Peyer's patch (tissue), 4 donors: ENCODE data around the gene LEKR1. TPM values are rescaled to one million over a fixed set of nuclear protein-coding genes. Genes with fewer than 3 reads are reported as not detected.
"Not testable (repeated sequence)": the region's sequence is repeated elsewhere in the genome, so short reads cannot be mapped to it uniquely, and the experiment has no call there.

Experiments
- DNase-seq, 3 donors: peaks; one replicate each; pipeline ENCODE4 v3.0.0-alpha.2; 2017 to 2019
- H3K27ac ChIP-seq, 4 donors: fragments of 200-600 bp; sonication (generic); one replicate each; pipeline ENCODE4 v1.5.1; 2016 to 2019
- H3K27me3 ChIP-seq, 2 donors: fragments of 200-600 bp; sonication (generic); one replicate each; pipeline ENCODE4 v1.5.1; 2019
- H3K36me3 ChIP-seq, 3 donors: fragments of 200-600 bp; sonication (generic); one replicate each; pipeline ENCODE4 v1.5.1; 2016 to 2019
- H3K4me1 ChIP-seq, 4 donors: fragments of 200-600 bp; sonication (generic); one replicate each; pipeline ENCODE4 v1.5.1; 2016 to 2019
- H3K4me3 ChIP-seq, 4 donors: fragments of 200-600 bp; sonication (generic); 1 replicate in 3 of 4; 2 replicates in 1 of 4; pipeline ENCODE4 v1.5.1; 2016 to 2019; ENCODE audit warnings: mild to moderate bottlenecking in 1 of 4
- H3K9me3 ChIP-seq, 4 donors: fragments of 200-600 bp; sonication (generic); one replicate each; pipeline ENCODE4 v1.5.1; 2016 to 2019; ENCODE audit warnings: mild to moderate bottlenecking in 1 of 4
- CTCF ChIP-seq, 6 experiments: fragments of 450-650 bp in 4 of 6; fragments of 200-600 bp in 2 of 6; sonication (generic) in 1 of 6; IDR thresholded peaks; one replicate each; pipeline ENCODE4 v1.5.1; 2017 to 2019; ENCODE audit warnings: antibody characterized with exemption in 6 of 6, mild to moderate bottlenecking in 3 of 6, moderate library complexity in 1 of 6
- POLR2A ChIP-seq, 2 donors: fragments of 450-650 bp; IDR thresholded peaks; one replicate each; pipeline ENCODE4 v1.5.1; 2017; ENCODE audit warnings: antibody characterized with exemption in 2 of 2, mild to moderate bottlenecking in 2 of 2, moderate library complexity in 2 of 2
- total RNA-seq, 4 donors: library from RNA; depleted of rRNA; stranded (reverse); fragments of >200 nt; gene quantifications; one replicate each; pipeline ENCODE4 v1.1.0, GENCODE V29; 2016

The LEKR1 gene
- total RNA-seq, 4 donors from 2014 or later = 0.85 to 9.1 (median 0.94) TPM; not detected in 1

GRCh38 chr3:156963096-156963495 lies 136.9 kb downstream of the LEKR1 start:
- no peak for DNase-seq
- H3K4me3 ChIP-seq = no peak overlapping the region
- no peaks in the 10 kb centered on the region for H3K9me3 ChIP-seq
- TF ChIP-seq CTCF (IDR thresholded peaks at IDR 0.05) (no peak), POLR2A (IDR thresholded peaks at IDR 0.05) (no peak)
- no peak overlapping the region for H3K27ac ChIP-seq
- H3K27me3 ChIP-seq = no peaks in the 10 kb centered on the region
- no peaks in the 10 kb centered on the region for H3K36me3 ChIP-seq
- H3K4me1 ChIP-seq = no peaks in the 10 kb centered on the region

GRCh38 chr3:156964577-156964976 lies 138.4 kb downstream of the LEKR1 start:
- H3K4me1 ChIP-seq = no peaks in the 10 kb centered on the region
- H3K27me3 ChIP-seq = no peaks in the 10 kb centered on the region
- no peaks in the 10 kb centered on the region for H3K36me3 ChIP-seq
- no peak overlapping the region for H3K27ac ChIP-seq
- DNase-seq = no peak
- TF ChIP-seq POLR2A (IDR thresholded peaks at IDR 0.05) (no peak), CTCF (IDR thresholded peaks at IDR 0.05) (no peak)
- H3K4me3 ChIP-seq = no peak overlapping the region
- no peaks in the 10 kb centered on the region for H3K9me3 ChIP-seq

GRCh38 chr3:156966349-156966748 lies 140.2 kb downstream of the LEKR1 start:
- H3K9me3 ChIP-seq, DNase-seq, H3K4me1 ChIP-seq, H3K27me3 ChIP-seq, H3K36me3 ChIP-seq, H3K4me3 ChIP-seq, H3K27ac ChIP-seq: not testable (repeated sequence)

GRCh38 chr3:156973954-156974353 lies 147.8 kb downstream of the LEKR1 start:
- no peak for TF ChIP-seq POLR2A (IDR thresholded peaks at IDR 0.05)
- TF ChIP-seq CTCF (IDR thresholded peaks at IDR 0.05) = no peak
- H3K4me1 ChIP-seq = no peaks in the 10 kb centered on the region
- no peaks in the 10 kb centered on the region for H3K36me3 ChIP-seq
- no peak for DNase-seq
- H3K4me3 ChIP-seq = no peak overlapping the region
- no peaks in the 10 kb centered on the region for H3K27me3 ChIP-seq
- no peak overlapping the region for H3K27ac ChIP-seq
- no peaks in the 10 kb centered on the region for H3K9me3 ChIP-seq

- no peak for TF ChIP-seq CTCF (IDR thresholded peaks at IDR 0.05)
- TF ChIP-seq POLR2A (IDR thresholded peaks at IDR 0.05) = no peak
- Histone ChIP-seq H3K27me3 (no peaks in the 10 kb centered on the region), H3K27ac (no peak overlapping the region), H3K4me3 (no peak overlapping the region), H3K9me3 (no peaks in the 10 kb centered on the region), H3K36me3 (no peaks in the 10 kb centered on the region), H3K4me1 (no peaks in the 10 kb centered on the region)
- DNase-seq = no peak
Observed at GRCh38 chr3:156974931-156975330, 148.8 kb downstream of the LEKR1 start.

GRCh38 chr3:156975721-156976120 lies 149.6 kb downstream of the LEKR1 start:
- TF ChIP-seq CTCF (IDR thresholded peaks at IDR 0.05) = no peak
- TF ChIP-seq POLR2A (IDR thresholded peaks at IDR 0.05) = no peak
- H3K4me3 ChIP-seq = no peak overlapping the region
- H3K4me1 ChIP-seq = no peaks in the 10 kb centered on the region
- H3K27ac ChIP-seq = no peak overlapping the region
- H3K27me3 ChIP-seq = no peaks in the 10 kb centered on the region
- DNase-seq = no peak
- H3K36me3 ChIP-seq = no peaks in the 10 kb centered on the region
- H3K9me3 ChIP-seq = no peaks in the 10 kb centered on the region
